ENCODE measurements around the gene SRF.

GRCh38 chr6:43171707-43172103, 636 bp downstream of the SRF start:
- TF ChIP-seq, protein P1, sequence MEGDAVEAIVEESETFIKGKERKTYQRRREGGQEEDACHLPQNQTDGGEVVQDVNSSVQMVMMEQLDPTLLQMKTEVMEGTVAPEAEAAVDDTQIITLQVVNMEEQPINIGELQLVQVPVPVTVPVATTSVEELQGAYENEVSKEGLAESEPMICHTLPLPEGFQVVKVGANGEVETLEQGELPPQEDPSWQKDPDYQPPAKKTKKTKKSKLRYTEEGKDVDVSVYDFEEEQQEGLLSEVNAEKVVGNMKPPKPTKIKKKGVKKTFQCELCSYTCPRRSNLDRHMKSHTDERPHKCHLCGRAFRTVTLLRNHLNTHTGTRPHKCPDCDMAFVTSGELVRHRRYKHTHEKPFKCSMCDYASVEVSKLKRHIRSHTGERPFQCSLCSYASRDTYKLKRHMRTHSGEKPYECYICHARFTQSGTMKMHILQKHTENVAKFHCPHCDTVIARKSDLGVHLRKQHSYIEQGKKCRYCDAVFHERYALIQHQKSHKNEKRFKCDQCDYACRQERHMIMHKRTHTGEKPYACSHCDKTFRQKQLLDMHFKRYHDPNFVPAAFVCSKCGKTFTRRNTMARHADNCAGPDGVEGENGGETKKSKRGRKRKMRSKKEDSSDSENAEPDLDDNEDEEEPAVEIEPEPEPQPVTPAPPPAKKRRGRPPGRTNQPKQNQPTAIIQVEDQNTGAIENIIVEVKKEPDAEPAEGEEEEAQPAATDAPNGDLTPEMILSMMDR (IDR thresholded peaks at IDR 0.05) = no peak
- TF ChIP-seq POLR2A (IDR thresholded peaks at IDR 0.05) = no peak
- no peak for TF ChIP-seq EP300 (IDR thresholded peaks at IDR 0.05)
